Activated CD4-positive, alpha-beta T cell treated with anti-CD3 and anti-CD28 coated beads, Interleukin-2, amount 10 ng/mL, durations not matched to agents 7 days and 5 days (primary cell): ENCODE results near the gene TGFBR3L. TPM values are rescaled to one million over a fixed set of nuclear protein-coding genes. Genes with fewer than 3 reads are reported as not detected.
A peak's percentile ranks its signal among the peaks of the same experiment; 100 is the strongest.

Source experiments
- CTCF ChIA-PET: fragments of 350-600 bp; sonication (Branson Sonifier 250); formaldehyde crosslinking; loops from one replicate; lab custom pipeline; 2021; ENCODE audit warnings: antibody characterized with exemption; lab: Charles Lee
- POLR2A ChIA-PET: fragments of 350-600 bp; sonication (Branson Sonifier 250); formaldehyde crosslinking; loops from one replicate; lab custom pipeline; 2021; ENCODE audit warnings: antibody characterized with exemption; lab: Charles Lee
- DNase-seq: peaks from one replicate; pipeline ENCODE4 v3.0.0-alpha.2; 2020
- H3K27ac Mint-ChIP-seq: one replicate; pipeline ENCODE4 v1.8.0; 2021; ENCODE audit warnings: mild to moderate bottlenecking, moderate library complexity, mixed read lengths
- H3K27me3 Mint-ChIP-seq: one replicate; pipeline ENCODE4 v1.8.0; 2021; ENCODE audit warnings: mixed read lengths
- H3K36me3 Mint-ChIP-seq: one replicate; pipeline ENCODE4 v1.8.0; 2021; ENCODE audit warnings: low read depth, mixed read lengths
- H3K4me1 Mint-ChIP-seq: one replicate; pipeline ENCODE4 v1.8.0; 2021; ENCODE audit warnings: mixed read lengths
- H3K4me3 Mint-ChIP-seq: one replicate; pipeline ENCODE4 v1.8.0; 2021; ENCODE audit warnings: mild to moderate bottlenecking, moderate library complexity, mixed read lengths
- H3K9me3 Mint-ChIP-seq: one replicate; pipeline ENCODE4 v1.8.0; 2021; ENCODE audit warnings: mixed read lengths
- total RNA-seq, 2 experiments: library from RNA; stranded (reverse); gene quantifications; one replicate each; pipeline ENCODE4 v1.2.3, GENCODE V29; 2021

Gene TGFBR3L
- total RNA-seq = 1 to 10 TPM in 1 of 2 experiments, under 1 TPM in 1; 0.79 to 1.4 TPM

GRCh38 chr19:7914598-7915045, at the start of gene TGFBR3L:
TGFBR3L (plus strand) TSS chr19:7914830.
- Mint-ChIP-seq H3K9me3 (no peaks in the 10 kb centered on the region), H3K36me3 (peaks cover 10% of the 10 kb centered on the region), H3K4me3 (peak within 1 kb of the TSS; percentile 53), H3K27ac (no peak within 1 kb of the TSS), H3K4me1 (peaks cover 16% of the 10 kb centered on the region), H3K27me3 (peaks cover 32% of the 10 kb centered on the region)
- ChIA-PET CTCF (no interaction called here), POLR2A (no interaction called here)
- DNase-seq = no peak

GRCh38 chr19:7865262-7865911, 49.2 kb upstream of the TGFBR3L start:
- peaks cover 22% of the 10 kb centered on the region for H3K4me1 Mint-ChIP-seq
- no peaks in the 10 kb centered on the region for H3K9me3 Mint-ChIP-seq
- DNase-seq = no peak
- H3K36me3 Mint-ChIP-seq = no peaks in the 10 kb centered on the region
- CTCF ChIA-PET = interaction anchor here (0.6 to 0.7 kb wide), 2 partner anchors 16 to 57 kb away, joined by 3 read pairs; no protein-coding TSS in a partner anchor
- no peak overlapping the region for H3K4me3 Mint-ChIP-seq
- POLR2A ChIA-PET = no interaction called here
- H3K27me3 Mint-ChIP-seq = peaks cover 22% of the 10 kb centered on the region
- peak overlapping the region; percentile 20 for H3K27ac Mint-ChIP-seq

GRCh38 chr19:7866399-7867091, 48.1 kb upstream of the TGFBR3L start:
- Mint-ChIP-seq H3K4me3 (no peak overlapping the region), H3K27ac (no peak overlapping the region), H3K36me3 (no peaks in the 10 kb centered on the region), H3K9me3 (no peaks in the 10 kb centered on the region), H3K4me1 (peaks cover 31% of the 10 kb centered on the region), H3K27me3 (peaks cover 21% of the 10 kb centered on the region)
- POLR2A ChIA-PET = no interaction called here
- DNase-seq = no peak
- CTCF ChIA-PET = no interaction called here

- Mint-ChIP-seq H3K27me3 (peaks cover 28% of the 10 kb centered on the region), H3K36me3 (no peaks in the 10 kb centered on the region), H3K27ac (no peak overlapping the region), H3K4me3 (no peak overlapping the region), H3K9me3 (no peaks in the 10 kb centered on the region), H3K4me1 (peaks cover 38% of the 10 kb centered on the region)
- CTCF ChIA-PET = no interaction called here
- no peak for DNase-seq
- POLR2A ChIA-PET = no interaction called here
Measured at GRCh38 chr19:7867092-7867844, 47.4 kb upstream of the TGFBR3L start.

DNA sequence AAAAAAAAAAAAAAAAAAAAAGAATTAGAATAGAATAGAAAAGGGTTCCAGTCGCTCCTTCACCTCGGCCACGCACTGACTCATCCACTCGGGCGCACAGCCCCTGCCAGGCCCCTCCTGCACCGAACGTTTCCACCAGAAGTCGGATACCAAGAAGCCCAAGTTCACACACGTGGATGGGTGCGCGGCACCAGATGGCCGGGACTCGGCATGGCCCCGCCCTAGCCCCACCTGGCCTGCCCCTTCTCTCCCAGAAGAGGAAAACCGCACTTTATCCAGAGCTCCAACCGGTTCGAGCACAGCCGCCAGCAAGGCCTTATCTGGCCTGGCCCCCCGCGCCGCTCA, 46.3 kb upstream of the TGFBR3L start:
- ChIA-PET CTCF (interaction anchor here (0.6 to 2.2 kb wide), 13 partner anchors 9 to 514 kb away, joined by 3 to 28 read pairs (median 5); partner anchors contain the start of gene SNAPC2), POLR2A (no interaction called here)
- peaks cover 34% of the 10 kb centered on the region for H3K27me3 Mint-ChIP-seq
- no peaks in the 10 kb centered on the region for H3K36me3 Mint-ChIP-seq
- H3K27ac Mint-ChIP-seq = peak overlapping the region; percentile 75
- peaks cover 42% of the 10 kb centered on the region for H3K4me1 Mint-ChIP-seq
- H3K4me3 Mint-ChIP-seq = peak overlapping the region; percentile 63
- H3K9me3 Mint-ChIP-seq = no peaks in the 10 kb centered on the region
- DNase-seq = no peak

GRCh38 chr19:7868671-7869452, 45.8 kb upstream of the TGFBR3L start:
- peaks cover 44% of the 10 kb centered on the region for H3K4me1 Mint-ChIP-seq
- POLR2A ChIA-PET = no interaction called here
- no peaks in the 10 kb centered on the region for H3K36me3 Mint-ChIP-seq

GRCh38 chr19:7869453-7869909, 45.1 kb upstream of the TGFBR3L start:
- Mint-ChIP-seq H3K9me3 (no peaks in the 10 kb centered on the region), H3K27me3 (peaks cover 37% of the 10 kb centered on the region), H3K4me1 (peaks cover 44% of the 10 kb centered on the region), H3K27ac (peak overlapping the region; percentile 57), H3K36me3 (no peaks in the 10 kb centered on the region), H3K4me3 (peak overlapping the region; percentile 59)
- peak; percentile 75 for DNase-seq
- POLR2A ChIA-PET = no interaction called here
- CTCF ChIA-PET = interaction anchor here (0.6 to 2.2 kb wide), 26 partner anchors 10 to 800 kb away, joined by 3 to 28 read pairs (median 5); partner anchors contain the start of genes MAP2K7, SNAPC2, TIMM44 and TRAPPC5

More at GRCh38 chr19:7868671-7869452, 45.8 kb upstream of the TGFBR3L start:
- Mint-ChIP-seq H3K27ac (peak overlapping the region; percentile 75), H3K27me3 (peaks cover 36% of the 10 kb centered on the region), H3K9me3 (no peaks in the 10 kb centered on the region), H3K4me3 (peak overlapping the region; percentile 63)
- DNase-seq = peak; percentile 79
- CTCF ChIA-PET = interaction anchor here (0.6 to 2.2 kb wide), 26 partner anchors 9 to 799 kb away, joined by 3 to 28 read pairs (median 5); partner anchors contain the start of genes MAP2K7, SNAPC2, TIMM44 and TRAPPC5

DNA sequence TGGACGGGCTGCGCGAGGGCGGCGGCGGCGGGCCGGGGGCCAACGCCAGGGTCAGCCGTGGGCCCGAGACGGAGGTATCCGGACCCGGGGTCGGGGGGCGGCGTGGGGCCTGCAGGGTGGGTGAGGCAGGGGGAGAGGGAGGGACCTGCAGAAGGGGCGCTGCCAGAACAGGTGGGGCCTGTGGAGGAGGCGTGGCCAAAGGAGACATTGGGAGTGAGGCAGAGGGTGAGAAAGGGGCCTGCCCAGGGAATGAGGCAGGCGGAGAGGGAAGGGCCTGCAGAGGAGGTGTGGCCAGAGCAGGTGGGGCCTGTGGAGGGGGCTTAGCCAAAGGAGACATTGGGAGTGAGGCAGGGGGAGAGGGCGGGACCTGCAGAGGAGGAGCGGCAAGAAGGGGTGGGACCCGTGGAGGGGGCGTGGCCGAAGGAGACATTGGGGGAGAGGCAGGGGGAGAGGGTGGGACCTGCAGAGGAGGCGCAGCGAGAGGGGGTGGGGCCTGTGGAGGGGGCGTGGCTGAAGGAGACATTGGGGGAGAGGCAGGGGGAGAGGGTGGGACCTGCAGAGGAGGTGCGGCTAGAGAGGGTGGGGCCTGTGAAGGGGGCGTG, 44.6 kb upstream of the TGFBR3L start:
- peak overlapping the region; percentile 57 for H3K27ac Mint-ChIP-seq
- peaks cover 44% of the 10 kb centered on the region for H3K4me1 Mint-ChIP-seq
- no peaks in the 10 kb centered on the region for H3K36me3 Mint-ChIP-seq
- peak; percentile 56 for DNase-seq
- CTCF ChIA-PET = interaction anchor here (0.7 to 2.2 kb wide), 20 partner anchors 9 to 487 kb away, joined by 3 to 28 read pairs (median 6); partner anchors contain the start of genes MAP2K7, SNAPC2, TIMM44 and TRAPPC5
- POLR2A ChIA-PET = no interaction called here
- H3K27me3 Mint-ChIP-seq = peaks cover 39% of the 10 kb centered on the region
- H3K9me3 Mint-ChIP-seq = no peaks in the 10 kb centered on the region
- H3K4me3 Mint-ChIP-seq = peak overlapping the region; percentile 64

- Mint-ChIP-seq H3K27ac (peak overlapping the region; percentile 20), H3K4me1 (peaks cover 40% of the 10 kb centered on the region), H3K27me3 (peaks cover 39% of the 10 kb centered on the region), H3K4me3 (no peak overlapping the region), H3K36me3 (no peaks in the 10 kb centered on the region), H3K9me3 (no peaks in the 10 kb centered on the region)
- POLR2A ChIA-PET = no interaction called here
- peak; percentile 54 for DNase-seq
- CTCF ChIA-PET = interaction anchor here (1.6 kb wide), 1 partner anchor 50 kb away, joined by 3 read pairs; no protein-coding TSS in a partner anchor
Measured at GRCh38 chr19:7870571-7871436, 43.8 kb upstream of the TGFBR3L start.

DNA sequence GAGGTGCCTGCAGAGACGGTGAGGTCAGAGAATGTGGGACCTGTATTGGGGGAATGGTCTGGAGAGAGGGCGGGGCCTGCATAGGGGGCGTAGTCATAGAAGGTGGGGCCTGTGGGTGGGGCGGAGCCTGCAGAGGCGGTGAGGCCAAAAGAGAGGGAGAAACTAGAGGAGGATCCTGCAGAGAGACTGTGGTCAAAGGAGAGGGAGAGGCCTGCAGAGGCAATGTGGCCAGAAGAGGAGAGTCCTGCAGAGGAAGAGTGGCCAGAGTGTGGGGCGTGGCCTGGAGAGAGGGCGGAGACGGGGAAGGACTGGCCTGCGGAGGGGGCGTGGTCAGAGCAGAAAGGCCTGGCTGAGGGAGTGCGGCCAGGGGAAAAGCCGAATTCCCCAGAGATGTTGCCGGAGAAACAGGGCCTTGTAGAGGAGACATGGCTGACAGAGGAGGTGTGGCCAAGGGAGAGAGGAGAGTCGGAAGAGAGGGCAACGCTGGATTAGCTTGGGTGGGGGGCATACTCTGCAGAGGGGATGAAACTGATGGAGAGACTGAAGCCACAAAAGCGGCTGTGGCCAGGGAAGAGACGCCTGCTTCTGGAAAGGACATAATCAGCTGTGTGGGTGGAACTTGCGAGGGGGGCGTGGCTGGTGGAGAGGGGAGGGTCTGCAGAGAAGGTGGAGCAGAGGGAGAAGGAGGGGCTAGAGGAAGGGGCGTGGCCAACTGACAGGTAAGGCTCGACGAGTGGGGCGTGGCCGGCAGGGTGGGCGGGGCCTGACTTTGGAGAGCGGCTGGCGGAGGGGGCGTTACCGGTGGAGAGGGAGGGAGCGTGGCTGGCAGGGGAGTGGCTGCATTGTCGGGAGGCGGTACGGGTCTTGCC, 43.0 kb upstream of the TGFBR3L start:
- ChIA-PET POLR2A (no interaction called here), CTCF (interaction anchor here (0.6 to 1.6 kb wide), 2 partner anchors 24 to 49 kb away, joined by 3 to 5 read pairs; no protein-coding TSS in a partner anchor)
- peak; percentile 84 for DNase-seq
- H3K36me3 Mint-ChIP-seq = no peaks in the 10 kb centered on the region
- H3K27me3 Mint-ChIP-seq = peaks cover 43% of the 10 kb centered on the region
- no peaks in the 10 kb centered on the region for H3K9me3 Mint-ChIP-seq
- H3K4me3 Mint-ChIP-seq = no peak overlapping the region
- peak overlapping the region; percentile 20 for H3K27ac Mint-ChIP-seq
- peaks cover 40% of the 10 kb centered on the region for H3K4me1 Mint-ChIP-seq
